CD4-positive, alpha-beta T cell treated with Interferon gamma for 1 hour (primary cell): ENCODE results near the gene PTH1R.
"Not testable (repeated sequence)": the region's sequence is repeated elsewhere in the genome, so short reads cannot be mapped to it uniquely, and the experiment has no call there.

Source experiments
- DNase-seq: peaks from one replicate; pipeline ENCODE4 v3.0.0-alpha.2; 2020

PTH1R gene

DNA sequence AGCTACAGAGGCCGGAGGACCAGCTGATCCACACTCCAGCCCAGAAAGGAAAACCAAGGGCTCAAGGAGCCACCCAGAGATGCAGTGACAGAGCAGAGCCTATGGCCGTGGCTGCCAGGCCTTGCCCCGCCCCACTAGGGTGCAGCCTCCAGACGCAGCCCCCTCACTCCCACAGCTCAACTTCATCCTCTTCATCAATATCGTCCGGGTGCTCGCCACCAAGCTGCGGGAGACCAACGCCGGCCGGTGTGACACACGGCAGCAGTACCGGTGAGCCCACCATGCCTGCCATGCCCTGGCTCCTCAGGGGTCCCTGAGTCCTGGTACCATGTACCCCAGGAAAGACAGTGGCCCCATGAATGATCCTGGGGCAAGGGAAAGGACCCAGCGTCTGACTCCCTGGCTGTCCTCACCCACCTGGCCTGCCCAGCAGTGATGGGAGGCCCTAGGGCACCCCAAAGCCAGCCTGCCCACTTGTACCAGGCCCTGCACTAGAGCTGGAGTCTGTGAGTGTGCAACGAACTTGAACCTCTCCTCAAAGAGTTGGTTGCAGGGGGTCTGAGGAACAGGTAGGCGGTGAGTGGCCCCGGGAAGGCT, 24.2 kb downstream of the PTH1R start:
- DNase-seq = no peak

DNA sequence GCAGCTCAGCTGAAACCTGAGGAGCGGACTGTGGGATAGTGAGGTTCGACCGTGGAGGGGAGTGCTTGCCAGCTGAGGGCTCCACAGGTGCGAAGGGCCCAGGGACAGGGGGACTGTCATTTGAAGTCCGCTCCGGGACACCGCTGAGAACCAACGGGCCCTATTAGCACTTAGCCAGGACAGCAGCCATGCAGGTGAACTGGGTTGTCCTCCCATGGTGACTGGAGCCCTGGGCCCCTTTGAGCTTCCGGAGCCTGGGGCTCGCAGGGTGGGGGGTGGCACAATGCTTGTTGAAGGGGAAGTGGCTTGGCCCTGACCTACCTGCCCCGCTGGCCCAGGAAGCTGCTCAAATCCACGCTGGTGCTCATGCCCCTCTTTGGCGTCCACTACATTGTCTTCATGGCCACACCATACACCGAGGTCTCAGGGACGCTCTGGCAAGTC, 24.7 kb downstream of the PTH1R start:
- no peak for DNase-seq

DNA sequence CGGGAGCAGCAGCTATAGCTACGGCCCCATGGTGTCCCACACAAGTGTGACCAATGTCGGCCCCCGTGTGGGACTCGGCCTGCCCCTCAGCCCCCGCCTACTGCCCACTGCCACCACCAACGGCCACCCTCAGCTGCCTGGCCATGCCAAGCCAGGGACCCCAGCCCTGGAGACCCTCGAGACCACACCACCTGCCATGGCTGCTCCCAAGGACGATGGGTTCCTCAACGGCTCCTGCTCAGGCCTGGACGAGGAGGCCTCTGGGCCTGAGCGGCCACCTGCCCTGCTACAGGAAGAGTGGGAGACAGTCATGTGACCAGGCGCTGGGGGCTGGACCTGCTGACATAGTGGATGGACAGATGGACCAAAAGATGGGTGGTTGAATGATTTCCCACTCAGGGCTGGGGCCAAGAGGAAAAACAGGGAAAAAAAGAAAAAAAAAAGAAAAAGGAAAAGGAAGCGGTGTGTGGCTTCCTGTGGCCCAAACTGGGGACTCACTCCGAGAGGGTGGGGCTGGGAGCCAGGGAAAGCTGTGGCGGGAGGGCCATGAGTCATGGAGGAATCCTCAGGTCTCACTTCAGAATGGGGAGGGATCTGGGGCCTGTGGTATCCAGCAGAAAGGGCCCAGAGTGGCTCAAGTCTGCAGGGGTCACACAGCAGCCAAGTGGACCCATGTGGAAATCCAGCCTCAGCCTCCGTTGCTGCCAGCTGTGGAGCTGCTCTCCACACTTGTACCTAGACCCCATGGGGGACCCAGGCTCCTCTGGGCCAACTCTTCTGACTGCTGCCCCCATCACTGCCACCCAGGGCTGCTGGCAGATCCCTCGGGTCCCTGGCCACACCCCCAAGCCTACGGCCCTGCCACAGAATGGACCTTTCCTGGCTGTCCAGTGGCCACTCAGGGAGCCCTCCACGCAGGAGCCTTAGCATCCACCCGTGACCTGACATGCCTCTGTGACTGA, 26.1 kb downstream of the PTH1R start:
- DNase-seq = no peak

DNA sequence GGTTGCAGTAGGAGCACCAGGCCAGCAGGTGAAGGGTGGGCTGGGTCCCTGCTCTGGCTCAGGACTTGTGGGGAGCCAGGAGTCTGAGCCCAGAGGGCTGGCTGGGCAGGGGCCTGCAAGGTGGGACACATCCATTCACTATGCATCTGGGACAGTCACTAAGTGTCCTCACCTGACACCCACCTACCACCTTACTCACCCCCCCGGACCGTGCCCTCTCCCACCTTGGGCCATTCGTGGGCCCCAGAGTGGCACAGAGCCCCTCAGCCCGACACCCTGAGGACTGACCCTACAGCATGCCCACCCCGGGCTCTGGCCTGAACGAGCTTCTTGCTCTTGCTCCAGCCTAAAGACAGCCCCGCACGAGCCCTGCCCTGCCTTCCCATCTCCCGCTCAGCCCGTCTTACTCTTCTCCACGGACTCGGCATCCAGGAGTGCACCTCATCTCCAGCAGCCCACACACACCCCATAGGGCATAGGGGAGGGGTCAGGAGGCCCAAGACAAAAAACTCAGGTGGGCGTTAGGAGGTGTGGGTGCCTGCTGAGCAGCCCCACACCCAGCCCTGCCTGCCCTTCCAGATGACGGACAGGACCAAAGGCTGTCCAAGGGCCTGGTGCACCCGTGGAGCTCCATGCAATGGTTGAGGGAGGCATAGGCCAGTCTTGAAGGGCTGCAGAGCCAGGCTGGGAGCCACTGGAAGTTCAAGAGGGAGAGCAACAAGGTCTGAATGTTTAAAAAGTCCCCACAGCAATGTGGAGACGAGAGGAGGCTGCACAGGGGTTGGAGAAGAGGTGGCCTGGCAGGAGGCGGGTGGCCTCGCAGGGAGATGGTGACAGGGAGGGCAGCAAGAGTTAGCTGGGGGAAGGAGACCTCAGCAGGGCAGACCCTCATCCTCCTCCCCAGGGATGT, 27.0 kb downstream of the PTH1R start:
- DNase-seq = no peak

DNA sequence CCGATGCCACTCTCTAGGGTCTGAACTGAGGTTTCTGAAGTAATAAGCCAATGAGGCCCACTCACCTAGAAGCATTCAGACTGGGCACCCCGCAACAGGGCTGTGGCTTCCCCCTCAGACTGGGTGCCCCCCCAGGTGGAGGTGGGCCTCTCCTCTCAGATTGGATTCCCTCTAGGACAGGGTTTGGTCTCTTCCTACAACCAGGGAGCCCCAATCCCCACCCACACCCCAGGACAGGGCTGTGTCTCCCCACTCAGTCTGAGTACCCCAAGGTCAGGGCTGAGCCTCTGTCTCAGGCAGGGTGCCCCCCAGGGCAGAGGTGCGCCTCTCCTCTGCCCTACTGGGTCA, 27.7 kb downstream of the PTH1R start:
- DNase-seq = no peak

DNA sequence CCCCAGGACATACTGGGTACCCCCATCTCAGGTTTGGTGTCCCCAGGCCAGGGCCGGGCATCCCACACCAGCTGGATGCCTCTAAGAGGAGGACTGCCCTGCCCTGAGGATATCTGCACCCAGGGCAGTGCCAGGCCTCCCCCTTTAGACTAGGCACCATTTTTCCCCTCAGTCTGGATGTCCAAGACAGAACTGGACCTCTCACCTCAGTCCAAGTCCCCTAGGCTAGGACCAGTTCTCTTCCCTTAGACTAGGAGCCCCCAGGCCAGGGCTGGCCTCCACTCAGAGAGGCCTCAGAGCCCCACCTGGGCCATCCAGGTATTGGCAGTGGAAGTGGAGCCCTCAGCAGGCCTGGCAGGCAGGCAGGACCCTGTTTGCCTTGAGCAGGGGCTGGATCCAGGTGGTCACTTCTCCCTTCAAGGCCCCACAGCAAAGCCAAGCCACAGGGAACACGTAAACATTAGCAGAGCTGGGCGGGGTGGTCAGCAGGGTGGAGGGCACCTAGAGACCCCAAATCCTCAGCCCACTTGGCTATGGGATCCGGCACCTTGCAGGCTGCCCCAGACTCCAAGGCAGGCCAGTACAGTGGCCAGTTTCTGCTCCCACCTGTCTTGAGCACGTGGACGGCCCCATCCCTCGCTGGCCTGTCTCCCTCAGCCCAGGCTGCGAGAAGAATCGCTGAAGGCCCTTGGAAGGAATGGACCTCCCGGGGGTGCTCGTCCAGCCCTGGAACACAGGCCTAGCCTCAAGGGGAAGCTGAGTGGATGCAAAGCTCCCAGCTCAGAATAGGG, 28.3 kb downstream of the PTH1R start:
- DNase-seq = no peak

DNA sequence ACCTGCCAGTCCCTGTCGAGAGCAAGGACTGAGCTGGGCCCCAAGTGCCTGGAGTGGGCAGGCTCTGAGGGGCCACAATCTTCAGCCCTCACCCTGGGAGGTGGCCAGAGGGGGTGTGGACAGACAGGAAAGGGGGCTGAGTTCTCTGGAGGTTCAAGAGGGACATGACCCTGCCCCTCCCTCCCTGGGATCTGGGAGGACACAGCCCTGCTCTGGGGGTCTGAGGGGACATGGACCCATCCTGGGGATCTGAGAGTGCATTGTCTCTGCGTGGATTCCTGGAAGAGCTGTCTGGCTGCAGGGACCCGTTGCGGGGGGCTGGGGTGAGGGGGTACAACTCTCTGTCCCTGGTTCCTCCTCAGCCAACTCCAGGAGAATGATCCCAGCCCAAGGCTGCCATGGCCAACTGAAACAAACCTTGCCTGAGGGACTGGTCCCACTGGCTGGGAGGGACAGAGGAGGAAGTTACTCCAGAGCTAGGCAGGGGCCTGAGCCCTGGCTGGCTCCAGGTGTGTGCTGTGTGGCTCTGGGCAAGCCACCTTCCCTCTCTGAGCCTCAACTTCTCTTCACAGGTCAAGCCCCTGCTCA, 29.0 kb downstream of the PTH1R start:
- no peak for DNase-seq

DNA sequence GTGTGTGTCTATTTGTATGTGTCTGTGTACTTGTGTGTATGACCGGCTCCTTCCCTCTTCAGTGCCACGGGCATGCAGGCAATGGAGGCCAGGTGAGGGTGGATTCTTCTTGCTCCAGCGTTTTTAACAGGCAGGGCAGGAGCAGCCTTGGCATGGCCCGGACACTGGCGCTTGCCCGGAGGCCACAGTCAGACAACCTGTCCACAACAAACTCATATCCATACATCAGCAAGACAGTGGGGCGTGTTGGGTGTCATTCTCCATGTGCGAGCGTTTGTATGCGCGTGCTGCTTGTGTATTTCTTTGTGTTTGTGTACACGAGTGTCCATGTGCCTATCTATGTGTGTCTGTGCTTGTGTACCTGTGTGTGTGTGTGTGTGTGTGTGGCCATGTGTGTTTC, 29.8 kb downstream of the PTH1R start:
- DNase-seq = no peak

DNA sequence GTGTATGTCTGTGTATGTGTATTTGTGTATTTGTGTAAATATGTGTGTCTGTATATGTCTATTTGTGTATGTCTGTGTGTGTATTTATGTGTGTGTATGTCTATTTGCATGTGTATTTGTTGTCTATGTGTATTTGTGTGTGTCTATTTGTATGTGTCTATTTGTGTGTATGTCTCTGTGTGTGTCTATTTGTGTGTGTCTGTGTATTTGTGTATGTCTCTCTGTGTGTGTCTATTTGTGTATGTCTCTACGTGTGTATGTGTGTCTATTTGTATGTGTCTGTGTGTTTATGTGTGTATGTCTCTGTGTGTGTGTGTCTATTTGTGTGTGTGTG, 30.4 kb downstream of the PTH1R start:
- no peak for DNase-seq

DNA sequence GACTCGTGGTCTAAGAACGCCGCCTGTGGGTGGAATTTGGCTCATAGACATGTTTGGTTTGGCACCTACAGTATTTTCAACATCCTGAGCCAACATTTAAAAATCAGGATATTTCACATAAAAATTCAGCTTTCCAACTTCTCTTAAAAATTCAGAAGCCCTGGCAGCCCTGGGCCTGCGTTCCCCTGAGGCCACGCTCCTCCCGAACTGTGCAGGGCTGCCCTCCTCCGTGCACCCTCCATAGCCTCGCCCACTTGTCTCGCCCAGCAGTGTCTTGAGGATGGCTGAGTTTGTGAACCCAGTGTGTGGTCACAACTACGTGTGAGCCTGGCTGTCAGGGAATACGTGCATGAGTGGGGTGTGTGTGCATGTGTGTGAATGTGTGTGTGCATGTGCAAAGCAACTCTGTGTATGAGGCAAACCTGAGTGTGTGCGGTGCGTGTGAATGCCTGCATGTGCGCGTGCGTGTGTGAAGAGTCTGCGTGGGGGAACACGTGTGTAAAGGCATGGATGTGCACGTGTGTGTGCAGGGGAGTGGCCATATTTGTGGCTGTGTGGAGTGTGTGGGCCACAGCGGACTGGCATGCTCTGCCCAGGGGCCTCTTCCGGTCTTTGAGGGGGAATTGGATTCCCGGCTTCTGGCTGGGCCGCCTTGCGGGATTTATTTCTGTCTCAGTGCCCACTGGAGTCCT, 30.9 kb downstream of the PTH1R start:
- DNase-seq = no peak

DNA sequence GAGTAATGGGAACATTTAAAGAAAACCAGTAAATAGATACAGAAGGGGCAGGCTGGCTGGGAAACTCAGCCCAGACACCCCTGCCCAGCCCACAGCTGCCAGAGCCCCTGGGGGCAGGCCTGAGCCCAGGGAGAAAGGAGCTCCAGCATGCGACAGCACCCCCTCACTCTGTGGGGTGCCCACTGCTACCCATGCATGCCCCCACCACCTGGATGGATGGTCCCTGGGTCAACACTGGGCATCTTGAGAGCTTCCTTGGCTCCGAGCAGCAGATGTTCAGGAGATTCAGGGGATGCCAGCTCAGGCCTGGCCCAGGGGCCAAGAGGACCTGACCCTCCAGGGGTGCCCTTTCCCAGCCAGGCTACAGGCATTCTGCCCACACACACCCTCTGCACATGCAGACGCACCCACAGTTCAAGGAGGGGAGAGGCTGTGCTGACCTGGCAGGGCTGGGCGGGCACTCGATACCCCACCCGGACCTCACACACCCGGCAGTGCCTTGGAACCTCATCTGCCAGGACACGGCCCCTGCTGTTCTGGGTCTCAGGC, 31.5 kb downstream of the PTH1R start:
- DNase-seq = no peak

DNA sequence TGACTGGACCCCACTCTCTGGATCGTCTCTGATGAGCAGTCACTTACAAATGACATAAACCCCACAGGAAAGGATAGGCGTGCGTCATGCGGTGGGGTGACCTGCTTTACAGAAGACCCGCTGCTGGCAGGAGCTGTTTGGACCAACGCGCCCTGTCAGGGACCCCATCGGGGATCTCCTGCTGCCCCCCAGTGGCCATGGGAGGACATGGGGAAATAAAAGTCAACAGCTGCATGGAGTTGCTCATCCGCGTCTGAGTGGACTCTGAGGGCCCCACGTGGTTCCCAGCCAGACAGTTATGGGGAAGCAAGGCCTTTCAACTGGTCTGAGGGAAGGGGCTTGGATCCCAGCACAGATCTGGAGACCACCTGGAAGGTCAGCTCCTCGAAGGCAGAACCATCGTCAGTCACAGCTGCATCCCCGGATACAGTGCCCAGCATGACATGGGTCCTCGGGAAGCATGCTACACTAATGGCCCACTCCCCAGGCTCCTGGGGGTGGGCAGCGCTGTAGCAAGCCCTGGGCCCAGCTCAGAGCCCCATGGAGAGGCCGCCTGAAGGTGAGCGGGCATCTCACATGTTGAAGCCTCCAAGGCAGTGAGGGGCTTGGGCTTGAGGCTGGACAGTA, 32.1 kb downstream of the PTH1R start:
- peak; percentile 75 for DNase-seq

DNA sequence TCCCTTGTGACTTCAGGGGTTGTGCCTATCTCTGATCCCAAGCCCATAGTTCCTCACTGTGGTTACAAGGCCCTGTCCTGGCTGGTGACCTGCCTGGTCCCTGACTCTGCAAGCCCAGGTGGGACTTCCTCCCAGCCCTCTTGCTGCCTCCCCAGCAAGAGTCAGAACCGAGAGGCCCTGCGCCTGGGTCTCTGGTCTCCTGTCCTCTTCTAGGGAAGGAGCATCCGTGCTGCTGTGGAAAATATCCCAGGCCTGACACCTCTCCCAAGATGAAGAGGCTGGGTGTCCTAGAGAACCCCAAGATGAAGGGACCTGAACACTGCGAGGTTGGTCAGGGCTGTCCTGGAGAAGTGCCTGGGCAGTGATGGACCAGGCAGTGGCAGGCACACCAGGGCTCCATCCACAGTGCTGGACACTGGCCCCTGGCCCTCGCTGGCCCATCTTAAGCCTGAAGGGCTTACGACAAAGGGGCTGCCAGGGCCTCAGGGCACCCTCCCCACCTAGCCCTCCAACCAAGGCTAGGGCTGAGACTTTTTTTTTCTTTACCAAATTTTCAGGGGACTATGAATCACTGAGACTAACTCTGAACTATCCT, 32.7 kb downstream of the PTH1R start:
- no peak for DNase-seq

DNA sequence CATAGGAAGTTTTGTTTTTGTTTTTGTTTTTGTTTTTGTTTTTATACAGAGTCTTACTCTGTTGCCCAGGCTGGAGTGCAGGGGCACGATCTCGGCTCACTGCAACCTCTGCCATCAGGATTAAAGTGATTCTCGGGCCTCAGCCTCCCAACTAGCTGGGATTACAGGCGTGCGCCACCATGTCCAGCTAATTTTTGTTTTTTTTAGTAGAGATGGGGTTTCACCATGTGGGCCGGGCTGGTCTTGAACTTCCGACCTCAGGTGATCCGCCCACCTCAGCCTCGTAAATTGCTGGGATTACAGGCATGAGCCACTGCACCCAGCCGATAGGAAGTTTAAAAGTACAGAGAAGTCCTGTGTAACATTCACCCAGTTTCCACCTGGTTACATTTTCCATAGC, 33.4 kb downstream of the PTH1R start:
- DNase-seq = not testable (repeated sequence)

DNA sequence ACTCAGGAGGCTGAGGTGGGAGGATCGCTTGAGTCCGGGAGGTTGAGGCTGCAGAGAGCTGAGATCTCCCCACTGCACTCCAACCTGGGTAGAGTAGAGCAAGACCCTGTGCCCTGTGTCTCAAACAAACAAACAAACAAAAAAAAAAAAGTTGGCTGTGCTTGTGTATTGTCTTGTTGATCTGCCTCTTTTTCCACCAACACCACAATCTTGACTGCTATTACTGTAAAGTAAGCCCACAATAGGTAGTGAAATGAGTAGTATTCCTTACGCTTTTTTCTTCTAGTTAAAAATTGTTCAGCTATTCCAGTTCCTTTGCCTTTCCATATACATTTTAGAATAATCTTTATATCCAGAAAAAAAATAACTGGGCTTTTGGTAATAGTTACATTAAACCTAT, 35.5 kb downstream of the PTH1R start:
- no peak for DNase-seq

DNA sequence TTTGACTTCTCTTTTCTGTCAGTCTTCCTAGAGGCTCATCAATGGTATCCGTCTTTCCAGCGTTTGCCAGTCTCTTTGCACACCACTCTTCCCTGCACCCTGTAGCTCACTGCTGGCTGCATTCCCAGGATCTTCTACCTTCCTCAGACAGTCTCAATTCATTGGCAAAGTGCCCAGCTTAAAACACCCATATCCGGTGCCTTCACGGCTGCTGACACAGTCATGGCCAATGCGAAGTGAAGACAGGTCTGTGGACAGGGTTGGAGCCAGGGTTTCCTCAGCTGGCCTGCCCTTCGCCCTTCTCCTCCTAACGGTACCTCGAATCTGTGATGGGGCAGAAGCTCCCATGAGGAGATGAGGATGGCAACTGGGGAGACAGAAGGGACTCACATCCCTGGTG, 36.1 kb downstream of the PTH1R start:
- no peak for DNase-seq

DNA sequence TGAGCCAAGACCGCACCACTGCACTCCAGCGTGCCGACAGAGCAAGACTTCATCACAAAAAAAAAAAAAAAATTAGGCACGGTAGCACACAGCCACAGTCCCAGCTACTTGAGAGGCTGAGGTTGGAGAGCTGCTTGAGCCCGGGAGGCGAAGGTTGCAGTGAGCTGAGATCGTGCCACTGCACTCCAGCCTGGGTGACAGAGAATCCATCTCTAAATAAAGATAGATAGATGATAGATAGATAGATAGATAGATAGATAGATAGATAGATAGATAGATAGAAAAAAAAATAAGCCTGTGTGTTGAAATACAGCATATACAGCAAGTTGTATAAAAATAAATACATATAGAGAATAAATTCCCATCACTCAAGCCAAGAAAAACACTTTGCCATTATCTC, 37.3 kb downstream of the PTH1R start:
- DNase-seq = no peak

DNA sequence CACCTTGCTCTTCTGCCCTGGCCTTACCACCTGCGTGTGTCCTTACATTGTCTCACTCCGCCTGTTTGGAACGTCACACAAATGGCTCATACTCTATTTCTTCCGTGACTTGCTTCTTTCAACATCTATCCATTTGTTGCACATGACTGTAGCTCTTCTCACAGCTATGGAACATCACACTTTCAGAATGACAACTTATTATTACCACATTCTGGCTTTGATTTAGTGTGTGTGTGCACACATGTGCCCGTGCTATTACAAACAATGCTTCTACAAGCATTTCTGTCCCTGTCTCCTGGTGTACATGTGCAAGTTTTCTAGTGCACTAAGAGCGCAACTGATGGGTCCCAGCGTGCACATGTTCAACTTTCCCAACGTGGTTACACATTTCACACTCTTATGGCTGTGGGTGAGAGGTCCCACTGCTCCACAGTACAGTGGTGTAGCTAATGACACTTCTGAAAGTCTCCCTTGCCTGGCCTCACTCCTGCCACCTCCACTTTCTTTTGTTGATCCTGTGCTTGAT, 37.8 kb downstream of the PTH1R start:
- no peak for DNase-seq

DNA sequence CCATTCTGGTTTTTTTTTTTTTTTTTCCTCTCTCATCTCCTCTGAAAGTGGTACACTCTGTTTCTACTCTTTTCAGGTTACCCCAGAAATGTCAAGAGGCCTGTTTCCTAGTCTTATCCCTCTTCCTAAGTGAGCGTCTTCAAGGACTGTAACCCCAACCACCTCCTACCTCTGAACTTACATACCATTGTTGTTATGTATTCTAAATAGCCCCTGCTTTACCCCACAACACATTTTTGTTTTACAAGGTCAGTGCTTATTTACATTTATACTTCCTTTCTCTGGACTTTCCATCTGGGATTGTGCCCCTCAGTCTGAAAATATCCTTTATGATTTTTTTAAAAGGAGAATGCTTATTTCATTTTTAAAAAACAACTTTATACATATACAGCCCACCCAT, 38.8 kb downstream of the PTH1R start:
- no peak for DNase-seq

DNA sequence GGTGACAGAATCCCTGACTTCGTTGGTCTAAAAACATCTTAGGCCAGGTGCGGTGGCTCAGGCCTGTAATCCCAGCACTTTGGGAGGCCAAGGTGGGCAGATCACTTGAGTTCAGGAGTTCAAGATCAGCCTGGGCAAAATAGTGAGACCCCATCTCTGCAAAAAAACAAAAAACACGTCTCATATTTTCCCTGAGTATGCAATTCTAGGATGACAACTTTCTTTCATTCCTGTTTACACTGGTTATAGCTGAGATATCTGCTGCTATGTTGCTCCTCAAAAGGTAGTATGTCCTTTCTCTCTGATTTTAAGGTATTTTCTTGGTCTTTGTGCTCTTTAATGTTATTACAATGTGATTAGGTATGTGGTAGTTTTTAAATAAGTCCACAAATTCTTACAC, 39.3 kb downstream of the PTH1R start:
- DNase-seq = no peak
